GM04503 (cell line): Measurements from ENCODE around the gene YPEL4.
A peak's percentile ranks its signal among the peaks of the same experiment; 100 is the strongest.
"Not testable (repeated sequence)": the region's sequence is repeated elsewhere in the genome, so short reads cannot be mapped to it uniquely, and the experiment has no call there.

ENCODE experiments used
- DNase-seq: peaks from one replicate; pipeline ENCODE4 v3.0.0-alpha.2; 2012; ENCODE audit warnings: low read depth

YPEL4 gene, protein sequence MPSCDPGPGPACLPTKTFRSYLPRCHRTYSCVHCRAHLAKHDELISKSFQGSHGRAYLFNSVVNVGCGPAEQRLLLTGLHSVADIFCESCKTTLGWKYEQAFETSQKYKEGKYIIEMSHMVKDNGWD

DNA sequence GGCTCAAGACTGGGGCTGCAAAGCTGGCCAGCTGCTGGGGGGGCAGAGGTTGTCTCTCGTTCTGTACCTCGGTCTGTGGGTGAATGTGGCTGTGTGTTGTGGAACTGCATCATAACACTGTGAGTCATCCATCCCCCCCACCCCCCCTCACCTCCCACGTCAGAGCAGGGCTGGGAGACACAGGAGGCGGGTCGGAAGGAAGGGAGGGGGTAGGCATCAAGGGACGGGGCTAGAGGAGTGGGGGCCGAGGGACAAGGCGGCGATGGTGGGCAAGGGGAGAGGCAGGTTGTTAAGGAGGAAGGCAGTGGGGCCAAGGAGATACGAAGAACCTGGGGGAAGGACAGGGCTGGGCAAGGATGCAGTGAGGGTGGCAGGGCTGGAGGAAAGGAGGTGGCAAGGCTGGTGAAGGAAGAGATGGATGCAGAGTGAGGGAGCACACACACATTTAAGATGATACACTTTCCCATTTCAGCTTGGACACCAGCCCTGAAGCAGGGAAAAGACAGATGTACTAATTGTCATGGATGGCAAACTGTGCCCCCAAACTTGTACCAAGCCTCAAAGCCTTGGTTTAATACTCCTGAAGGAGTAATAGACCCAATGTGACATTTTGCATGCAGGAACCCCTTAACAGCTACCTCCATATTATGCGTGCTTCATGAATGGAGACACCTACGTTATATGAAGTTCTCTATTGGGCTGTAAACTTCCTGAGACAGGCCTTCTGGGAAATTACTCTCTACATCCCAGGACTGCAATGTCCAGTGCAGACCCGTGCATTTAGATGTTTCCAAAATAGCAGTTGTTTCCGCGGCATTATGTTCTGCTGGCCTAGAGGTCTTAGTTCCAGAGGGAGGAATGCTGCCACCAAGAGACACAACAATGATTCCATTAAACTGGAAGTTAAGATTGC is at the start of gene YPEL4:
YPEL4 (minus strand) TSS at position 87 of the 913 bp plus-strand sequence. CDS start 2,805 bp downstream, outside the sequence.
- DNase-seq = no peak

DNA sequence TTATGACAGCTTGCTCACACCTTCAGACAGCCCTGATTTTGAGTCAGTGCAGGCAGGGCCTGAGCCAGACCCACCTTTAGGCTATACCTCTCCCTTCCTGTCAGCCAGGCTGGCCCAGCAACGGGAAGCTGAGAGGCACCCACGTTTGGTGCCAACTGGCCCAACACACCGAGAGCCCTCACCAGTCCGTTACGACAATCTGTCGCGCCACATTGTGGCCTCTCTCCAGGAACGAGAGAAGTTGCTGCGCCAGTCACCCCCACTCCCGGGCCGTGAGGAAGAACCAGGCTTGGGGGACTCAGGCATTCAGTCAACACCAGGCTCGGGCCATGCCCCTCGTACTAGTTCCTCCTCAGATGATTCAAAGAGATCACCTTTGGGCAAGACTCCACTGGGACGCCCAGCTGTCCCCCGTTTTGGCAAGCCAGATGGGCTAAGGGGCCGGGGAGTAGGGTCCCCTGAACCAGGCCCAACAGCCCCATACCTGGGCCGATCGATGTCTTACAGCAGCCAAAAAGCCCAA is 49.2 kb upstream of the YPEL4 start:
- no peak for DNase-seq

DNA sequence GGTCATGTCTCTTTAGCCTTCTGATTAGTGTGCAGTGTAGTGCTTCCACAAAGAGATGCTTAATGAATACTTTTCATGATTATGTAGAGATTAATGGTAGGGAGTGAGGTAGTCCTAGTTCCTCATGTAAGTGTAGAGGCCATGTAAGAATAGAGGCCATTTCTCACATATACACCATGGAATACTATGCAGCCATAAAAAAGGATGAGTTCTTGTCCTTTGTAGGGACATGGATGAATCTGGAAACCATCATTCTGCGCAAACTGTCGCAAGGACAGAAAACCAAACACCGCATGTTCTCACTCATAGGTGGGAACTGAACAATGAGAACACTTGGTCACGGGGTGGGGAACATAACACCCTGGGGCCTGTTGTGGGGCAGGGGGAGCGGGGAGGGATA is 40.8 kb upstream of the YPEL4 start:
- DNase-seq = not testable (repeated sequence)

DNA sequence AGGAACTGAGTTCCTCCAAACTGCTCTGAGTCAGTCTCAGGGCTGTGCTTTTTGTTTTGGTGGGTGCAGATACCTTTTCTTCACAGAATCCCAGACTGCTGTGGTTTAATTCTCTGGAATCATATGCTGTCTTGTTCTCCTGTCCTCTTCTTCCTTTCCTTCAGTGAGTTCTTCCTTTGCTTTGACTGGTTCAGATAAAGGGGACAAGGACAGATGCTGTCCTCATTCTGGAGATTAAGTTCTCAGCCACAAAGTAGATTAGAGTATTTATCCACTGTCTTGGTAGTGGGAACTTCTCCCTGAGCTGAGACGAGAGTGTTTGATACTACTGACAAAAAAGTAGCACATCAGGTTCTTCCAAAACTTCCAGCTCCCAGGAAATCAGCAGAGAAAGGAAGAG is 31.5 kb upstream of the YPEL4 start:
- DNase-seq = no peak

DNA sequence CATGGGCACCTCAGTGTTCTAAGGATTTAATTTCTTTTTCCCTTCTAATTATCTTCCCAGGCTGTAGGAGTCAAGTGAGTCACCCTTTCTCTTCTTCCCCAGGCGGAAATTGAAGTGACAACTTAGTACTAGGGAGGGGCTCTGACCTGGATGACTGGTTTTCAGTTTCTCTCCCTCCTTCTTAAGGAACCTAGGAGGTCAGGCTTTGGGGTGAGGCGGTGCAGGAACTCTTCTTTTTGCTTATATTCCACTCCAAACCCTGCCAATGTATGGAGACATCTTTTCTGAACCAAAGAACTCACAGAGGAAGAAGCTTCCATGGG is 30.8 kb upstream of the YPEL4 start:
- DNase-seq = no peak

DNA sequence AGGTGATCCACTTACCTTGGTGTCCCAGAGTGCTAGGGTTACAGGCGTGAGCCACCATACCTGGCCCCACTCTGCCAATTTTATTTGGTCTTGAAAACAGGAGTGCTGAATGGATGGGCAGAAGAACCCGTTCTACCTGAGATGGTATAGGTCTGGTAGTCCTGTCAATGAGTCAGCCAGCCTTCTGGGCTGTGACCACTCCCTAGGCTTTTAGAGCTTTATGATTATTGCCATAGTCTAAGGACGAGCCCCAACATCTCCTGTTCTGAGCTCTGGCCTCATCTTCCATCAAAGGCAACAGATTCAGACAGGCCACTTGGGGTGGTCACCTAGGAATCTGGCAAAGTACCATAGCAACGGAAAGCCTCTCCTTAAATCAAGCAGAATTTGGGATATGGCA is 29.7 kb upstream of the YPEL4 start:
- DNase-seq = no peak

DNA sequence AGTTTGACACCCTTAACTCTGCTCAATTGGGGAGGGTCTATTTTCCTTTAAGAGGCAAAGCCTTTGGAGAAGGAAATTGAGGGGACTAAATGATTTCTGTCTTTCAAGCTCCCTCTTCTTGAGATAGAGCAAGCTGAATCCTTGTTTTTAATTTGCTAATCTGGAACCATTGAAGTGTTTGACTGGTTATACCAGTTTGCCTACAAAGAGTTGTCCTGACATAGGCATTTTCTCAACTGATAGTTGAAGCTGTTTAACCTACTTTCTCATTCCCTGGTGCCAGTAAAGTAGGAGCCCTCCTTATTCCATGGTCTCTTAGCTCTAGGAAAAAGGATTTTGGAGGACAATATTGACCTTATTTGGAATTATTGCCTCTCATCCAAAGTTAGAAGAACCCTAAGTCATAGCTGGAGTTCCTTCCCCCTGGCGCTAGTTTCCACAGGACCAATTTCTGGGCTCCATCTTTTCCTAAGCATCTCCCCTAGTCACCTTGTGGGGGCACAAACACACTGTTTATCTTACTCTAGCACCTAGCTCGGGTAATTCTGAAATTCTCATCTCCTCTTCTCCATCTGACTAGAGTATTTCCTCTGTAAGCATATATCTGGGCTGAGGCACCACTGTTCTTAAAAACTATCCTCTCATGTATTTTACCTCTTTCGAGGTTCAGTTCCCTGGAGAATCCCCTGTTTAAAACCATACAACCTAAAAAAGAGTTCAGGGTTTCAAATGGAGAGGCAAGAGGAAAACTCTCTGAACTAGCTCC is 25.6 kb upstream of the YPEL4 start:
- DNase-seq = no peak

DNA sequence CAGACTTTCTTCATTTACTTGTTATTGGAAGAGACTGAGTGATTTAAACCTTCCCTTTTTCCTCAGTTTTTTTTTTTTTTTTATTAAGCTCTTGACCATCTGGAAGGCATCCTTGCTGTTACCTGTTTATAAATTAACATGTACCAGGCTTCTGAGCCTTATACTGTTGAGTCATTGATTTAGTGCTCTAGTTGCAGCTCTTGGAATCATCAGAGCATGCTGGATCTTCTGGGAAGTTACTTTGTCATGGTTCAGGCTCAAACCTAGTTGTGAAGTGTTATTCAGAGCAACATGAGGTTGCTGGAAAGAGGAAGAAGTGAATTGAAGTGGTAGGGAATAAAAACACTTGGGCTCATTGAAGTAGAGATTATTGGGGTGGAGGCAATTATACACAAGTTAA is 24.5 kb upstream of the YPEL4 start:
- no peak for DNase-seq

DNA sequence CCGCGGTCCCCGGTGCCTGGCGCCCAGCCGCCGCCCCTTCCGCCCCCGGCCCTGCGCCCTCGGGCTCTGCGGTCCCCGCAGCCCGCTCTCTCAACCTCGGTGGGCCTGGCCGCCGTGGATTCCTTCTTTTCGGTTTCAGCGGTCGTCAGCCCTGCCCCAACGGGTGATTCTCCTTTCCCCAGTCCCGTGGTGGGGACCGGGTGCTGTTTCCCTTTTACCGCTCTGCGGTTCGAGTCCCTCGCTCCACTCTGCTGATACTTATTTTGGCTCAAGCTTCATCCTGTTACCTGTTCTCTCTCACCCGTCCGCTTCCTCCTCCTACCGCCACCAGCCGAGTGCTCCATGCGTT is 18.7 kb upstream of the YPEL4 start:
- DNase-seq = no peak

DNA sequence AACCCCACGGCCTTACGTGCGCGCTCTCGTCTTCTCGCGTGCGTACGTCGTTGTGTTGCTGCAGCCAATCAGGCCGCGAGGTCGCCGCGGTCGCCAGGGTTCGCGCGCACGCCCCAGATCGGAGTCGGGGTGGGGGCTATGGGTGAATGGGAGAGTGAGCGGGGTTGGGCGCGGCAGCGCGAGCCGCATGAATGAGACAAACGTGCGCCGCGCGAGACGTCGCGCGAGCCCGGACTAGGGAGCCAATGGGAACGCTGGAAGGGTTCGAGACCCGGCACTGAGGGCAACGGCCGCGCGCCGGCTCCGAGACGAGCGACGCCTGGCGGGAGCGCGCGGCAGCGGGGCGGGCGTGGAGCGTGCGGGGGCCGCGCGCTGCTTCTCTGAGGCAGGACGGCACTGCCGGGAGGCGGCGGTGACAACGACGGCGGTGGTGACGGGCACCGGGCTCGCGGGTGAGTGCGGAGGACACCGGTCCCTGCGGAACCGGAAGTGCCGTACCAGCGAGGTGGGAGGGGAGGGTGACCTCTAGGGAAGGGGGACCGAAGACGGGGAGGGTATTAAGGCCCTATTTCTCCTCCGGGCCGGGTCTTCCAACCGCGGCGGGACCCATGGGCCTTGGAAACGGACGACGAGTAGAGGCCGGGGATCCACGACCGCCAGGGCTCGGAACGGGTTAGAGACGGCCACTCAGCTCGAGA is 18.2 kb upstream of the YPEL4 start, which contains the start of gene ZDHHC5:
ZDHHC5 (plus strand) TSS at position 379 of the 698 bp plus-strand sequence. CDS start 4,977 bp downstream, outside the sequence.
- no peak for DNase-seq

DNA sequence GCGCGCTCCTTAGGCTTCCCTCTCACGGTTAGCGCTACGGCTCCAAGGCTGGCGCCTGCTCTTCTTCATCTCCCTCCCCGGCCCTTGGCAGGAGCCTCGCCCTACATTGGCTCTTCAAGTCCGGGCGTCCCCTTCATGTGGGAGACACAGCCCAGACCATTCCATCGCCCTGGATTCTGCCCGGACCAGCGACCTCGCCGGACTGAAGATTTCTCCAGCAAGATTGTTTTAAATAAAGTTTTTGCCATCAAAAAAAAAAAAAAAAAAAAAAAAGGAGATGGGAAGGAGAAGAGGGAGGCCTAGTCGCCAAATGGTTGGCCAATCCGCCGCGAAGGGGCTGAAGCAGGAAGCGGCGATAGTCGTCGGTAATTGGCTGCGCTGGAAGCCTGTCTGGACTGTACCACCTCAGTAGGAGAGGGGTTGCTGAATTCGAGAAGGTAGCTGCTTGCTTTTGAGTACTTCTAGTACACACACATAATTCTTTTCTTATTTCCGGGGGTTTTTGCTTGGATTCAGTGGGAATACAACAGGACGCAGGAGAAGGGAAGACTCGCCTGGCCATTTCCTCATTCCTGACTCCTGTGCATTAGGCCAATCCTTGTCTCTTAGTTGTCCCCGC is 17.5 kb upstream of the YPEL4 start:
- peak; percentile 94 for DNase-seq

DNA sequence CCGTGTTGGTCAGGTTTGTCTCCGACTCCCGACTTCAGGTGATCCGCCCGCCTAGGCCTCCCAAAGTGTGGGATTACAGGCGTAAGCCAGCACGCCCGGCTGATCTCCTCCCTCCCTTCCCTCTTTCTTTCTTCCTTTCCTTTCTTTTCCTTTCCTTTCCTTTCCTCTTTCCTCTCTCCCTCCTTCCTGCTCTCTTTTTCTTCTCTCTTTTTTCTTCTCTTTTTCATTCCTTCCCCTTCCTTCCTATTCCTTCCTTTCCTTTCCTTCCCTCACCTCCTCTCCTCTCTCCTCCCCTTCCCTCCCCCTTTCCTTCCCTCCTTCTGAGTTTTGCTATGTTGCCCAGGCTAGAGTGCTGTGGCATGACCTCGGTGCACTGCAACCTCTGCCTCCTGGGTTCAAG is 14.3 kb upstream of the YPEL4 start:
- no peak for DNase-seq

DNA sequence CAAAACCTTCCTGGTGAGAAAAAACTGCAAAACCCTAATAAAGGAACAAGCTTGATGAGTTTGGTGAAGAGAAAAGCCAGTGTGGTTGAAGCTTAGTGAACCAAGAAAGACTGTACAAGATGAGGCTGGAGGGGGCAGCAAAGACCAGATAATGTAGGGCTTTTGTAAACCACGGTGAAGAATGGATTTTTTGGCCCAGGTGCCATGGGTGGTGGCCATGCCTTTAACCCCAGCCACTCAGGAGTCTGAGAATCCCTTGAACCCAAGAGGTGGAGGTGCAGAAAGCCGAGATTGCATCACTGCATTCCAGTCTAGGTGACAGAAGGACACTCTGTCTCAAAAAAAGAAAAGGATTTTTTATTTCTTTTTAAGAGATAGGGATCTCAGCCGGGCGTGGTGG is 13.2 kb upstream of the YPEL4 start:
- DNase-seq = no peak

DNA sequence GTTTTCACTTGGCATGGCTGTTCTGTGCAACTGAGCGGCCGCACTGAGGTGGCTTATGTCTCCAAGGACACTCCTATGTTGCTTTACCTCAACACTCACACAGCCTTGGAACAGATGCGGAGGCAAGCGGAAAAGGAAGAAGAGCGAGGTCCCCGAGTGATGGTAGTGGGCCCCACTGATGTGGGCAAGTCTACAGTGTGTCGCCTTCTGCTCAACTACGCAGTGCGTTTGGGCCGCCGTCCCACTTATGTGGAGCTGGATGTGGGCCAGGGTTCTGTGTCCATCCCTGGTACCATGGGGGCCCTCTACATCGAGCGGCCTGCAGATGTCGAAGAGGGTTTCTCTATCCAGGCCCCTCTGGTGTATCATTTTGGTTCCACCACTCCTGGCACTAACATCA is 10.0 kb upstream of the YPEL4 start:
- DNase-seq = no peak

DNA sequence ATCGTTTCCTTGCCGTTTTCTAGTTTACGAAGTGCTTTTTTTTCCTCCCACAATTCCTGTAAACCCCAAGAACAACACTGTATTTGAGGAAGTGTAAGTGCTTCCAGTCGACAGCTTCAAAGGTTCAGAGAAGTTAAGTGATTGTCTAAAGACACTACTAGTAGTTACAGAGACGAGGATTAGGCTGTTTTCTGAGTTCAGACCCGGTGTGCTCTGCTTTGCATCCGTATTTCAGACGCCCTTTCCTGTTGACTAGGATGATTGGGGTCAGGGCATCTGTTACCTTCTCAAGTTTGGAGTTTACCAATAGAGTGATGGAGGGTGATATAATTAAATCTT is 8.3 kb upstream of the YPEL4 start:
- DNase-seq = no peak

DNA sequence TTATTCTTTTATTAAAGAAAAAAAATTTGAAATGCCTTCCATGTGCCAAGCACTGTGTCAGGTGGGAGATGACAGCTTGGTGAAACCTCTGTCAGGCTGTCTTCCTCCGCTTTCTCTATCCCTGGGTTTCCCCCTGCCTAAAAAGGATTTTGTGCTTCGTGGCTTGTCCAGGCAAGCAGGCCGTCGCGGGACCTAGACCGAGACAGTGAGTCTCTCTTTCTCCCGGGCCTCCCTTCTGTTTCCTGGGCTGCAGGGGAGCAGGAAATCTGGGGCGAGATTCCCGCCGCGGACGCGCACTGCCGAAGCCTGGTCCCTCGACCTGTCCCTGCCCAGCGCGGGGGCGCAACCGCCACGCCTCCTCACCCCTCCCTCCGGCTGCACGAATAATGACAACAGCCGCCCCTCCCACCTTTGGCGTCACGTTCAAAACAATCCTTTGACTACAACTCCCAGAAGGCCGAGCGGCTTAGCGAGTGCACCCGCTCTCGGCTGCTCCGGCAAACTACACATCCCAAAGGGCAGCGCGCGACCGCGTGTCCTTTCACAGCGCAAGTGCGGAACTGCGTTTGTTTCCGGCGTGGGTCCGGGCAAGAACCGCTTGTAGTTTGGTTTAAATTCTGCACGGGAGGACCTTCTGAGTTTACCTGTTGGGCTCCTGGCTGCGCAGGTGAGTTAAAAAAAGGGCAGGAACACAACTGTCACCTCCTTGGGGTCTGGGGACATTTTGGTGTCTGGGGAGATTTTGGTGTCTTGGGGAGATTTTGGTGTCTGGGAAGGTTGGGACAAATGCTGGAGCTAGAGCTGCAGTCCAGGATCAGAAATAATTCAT is 7.7 kb upstream of the YPEL4 start, which contains the start of gene CLP1:
CLP1 (plus strand) TSS at position 569 of the 829 bp plus-strand sequence. CDS start 1,715 bp downstream, outside the sequence.
- peak; percentile 95 for DNase-seq

DNA sequence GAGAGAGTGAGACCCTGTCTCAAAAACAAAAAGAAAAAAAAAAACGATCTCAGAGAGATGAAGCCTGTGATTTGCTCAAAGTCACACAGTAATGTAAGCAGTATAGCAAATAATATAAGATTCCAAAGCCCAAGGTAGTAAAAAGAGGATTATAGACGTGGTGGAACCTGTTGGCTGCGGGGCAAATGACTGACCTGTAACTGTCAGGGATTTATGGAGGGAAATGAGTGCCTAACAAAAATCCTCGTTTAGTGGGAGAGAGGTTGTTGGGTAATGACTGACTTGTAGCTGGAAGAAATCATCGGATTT is 7.1 kb upstream of the YPEL4 start:
- DNase-seq = no peak

DNA sequence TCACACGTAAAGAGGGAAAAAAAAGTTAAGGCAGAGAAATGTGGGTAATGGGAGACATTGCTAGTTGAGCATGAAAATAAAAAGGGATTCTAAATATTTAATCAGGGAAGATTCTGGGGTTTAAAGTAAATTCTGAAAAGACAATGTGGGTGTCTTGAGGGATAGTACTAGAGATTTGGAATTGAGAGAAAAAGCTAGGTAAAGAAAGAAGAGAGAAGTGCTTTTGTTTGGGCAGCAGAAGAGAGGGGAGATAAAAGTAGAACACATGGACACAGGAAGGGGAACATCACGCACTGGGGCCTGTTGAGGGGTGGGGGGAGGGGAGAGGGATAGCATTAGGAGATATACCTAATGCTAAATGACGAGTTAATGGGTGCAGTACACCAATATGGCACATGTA is 3.5 kb upstream of the YPEL4 start:
- no peak for DNase-seq

DNA sequence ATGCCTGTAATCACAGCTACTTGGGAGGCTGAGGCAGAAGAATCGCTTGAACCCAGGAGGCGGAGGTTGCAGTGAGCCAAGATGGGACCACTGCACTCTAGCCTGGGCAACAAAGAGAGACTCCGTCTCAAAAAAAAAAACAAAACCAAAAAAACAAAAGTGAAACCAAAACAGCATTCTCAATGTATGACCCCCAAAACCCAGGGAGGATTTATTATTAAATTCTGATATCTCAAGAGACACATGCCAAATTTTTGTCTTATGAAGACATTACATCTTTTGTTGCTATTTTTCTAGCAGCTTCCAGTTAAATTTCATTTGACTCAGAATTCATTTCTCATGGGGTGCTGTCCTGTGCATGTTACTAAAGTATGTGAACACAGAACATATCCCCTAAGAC is 3.0 kb upstream of the YPEL4 start:
- no peak for DNase-seq

DNA sequence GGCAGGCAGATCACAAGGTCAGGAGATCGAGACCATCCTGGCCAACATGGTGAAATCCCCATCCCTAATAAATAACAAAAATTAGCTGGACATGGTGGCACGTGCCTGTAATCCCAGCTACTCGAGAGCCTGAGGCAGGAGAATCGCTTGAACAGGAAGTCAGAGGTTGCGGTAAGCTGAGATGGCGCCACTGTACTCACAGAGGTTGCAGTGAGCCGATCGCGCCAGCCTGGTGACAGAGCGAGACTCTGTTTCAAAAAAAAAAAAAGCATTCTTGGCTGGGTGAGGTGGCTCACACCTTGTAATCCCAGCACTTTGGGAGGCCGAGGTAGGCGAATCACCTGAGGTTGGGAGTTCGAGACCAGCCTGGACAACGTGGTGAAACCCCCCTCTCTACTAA is 2.5 kb upstream of the YPEL4 start:
- not testable (repeated sequence) for DNase-seq

DNA sequence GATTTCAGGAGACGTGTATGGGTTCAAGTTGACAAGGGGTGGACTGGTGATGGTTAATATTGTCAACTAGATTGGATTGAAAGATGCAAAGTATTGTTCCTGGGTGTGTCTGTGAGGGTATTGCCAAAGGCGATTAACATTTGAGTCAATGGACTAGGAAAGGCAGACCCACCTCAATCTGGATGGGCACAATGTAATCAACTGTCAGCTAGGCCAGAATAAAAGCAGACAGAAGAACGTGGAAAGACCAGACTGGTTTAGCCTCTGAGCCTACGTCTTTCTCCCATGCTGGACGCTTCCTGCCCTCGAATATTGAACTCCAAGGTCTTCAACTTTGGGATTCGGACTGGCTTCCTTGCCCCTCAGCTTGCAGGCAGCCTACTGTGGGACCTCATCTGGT is 1.7 kb upstream of the YPEL4 start:
- no peak for DNase-seq
